Measurements from ENCODE around the gene SIRT5. TPM values are rescaled to one million over a fixed set of nuclear protein-coding genes. Genes with fewer than 3 reads are reported as not detected.

SIRT5 gene
- total and polyA plus RNA-seq, 2 donors from 2014 or later: 12.0 to 16.8 TPM

GRCh38 chr6:13544454-13545186 is 29.8 kb upstream of the SIRT5 start:
- H3K9ac ChIP-seq (ENCODE audit: low read length in 3 of 3): no peak overlapping the region
- no peak for FAIRE-seq
- H3K36me3 ChIP-seq (ENCODE audit: control insufficient read depth in 2 of 3, insufficient read depth in 3 of 3, low read length in 3 of 3): no peaks in the 10 kb centered on the region
- no peak for DNase-seq
- H3K4me1 ChIP-seq (ENCODE audit: control insufficient read depth in 2 of 3, insufficient read depth in 2 of 3, low read depth in 1 of 3, low read length in 3 of 3): no peaks in the 10 kb centered on the region
- no peak for TF ChIP-seq CTCF (IDR thresholded peaks at IDR 0.05; ENCODE audit: borderline replicate concordance, extremely low read depth, insufficient read depth)
- H3K9me3 ChIP-seq (ENCODE audit: control insufficient read depth in 2 of 3, insufficient read depth in 1 of 3, low read length in 3 of 3): no peaks in the 10 kb centered on the region
- intact Hi-C loops (cut with DNase I): no loop called here
- H3K27me3 ChIP-seq (ENCODE audit: control insufficient read depth, insufficient read depth, low read length): no peaks in the 10 kb centered on the region
- H3K27ac ChIP-seq (ENCODE audit: low read depth in 2 of 2, low read length in 2 of 2): no peak overlapping the region
- no peak overlapping the region for H3K4me3 ChIP-seq (ENCODE audit: low read length in 3 of 3)

- Histone ChIP-seq H3K9ac (ENCODE audit: low read length in 3 of 3) (no peak overlapping the region), H3K4me3 (ENCODE audit: low read length in 3 of 3) (no peak overlapping the region), H3K9me3 (ENCODE audit: control insufficient read depth in 2 of 3, insufficient read depth in 1 of 3, low read length in 3 of 3) (no peaks in the 10 kb centered on the region), H3K4me1 (ENCODE audit: control insufficient read depth in 2 of 3, insufficient read depth in 2 of 3, low read depth in 1 of 3, low read length in 3 of 3) (no peaks in the 10 kb centered on the region), H3K27ac (ENCODE audit: low read depth in 2 of 2, low read length in 2 of 2) (no peak overlapping the region), H3K27me3 (ENCODE audit: control insufficient read depth, insufficient read depth, low read length) (no peaks in the 10 kb centered on the region), H3K36me3 (ENCODE audit: control insufficient read depth in 2 of 3, insufficient read depth in 3 of 3, low read length in 3 of 3) (no peaks in the 10 kb centered on the region)
- FAIRE-seq (no peak), DNase-seq (no peak)
- intact Hi-C loops (cut with DNase I): no loop called here
- no peak for TF ChIP-seq CTCF (IDR thresholded peaks at IDR 0.05; ENCODE audit: borderline replicate concordance, extremely low read depth, insufficient read depth)
Measured at GRCh38 chr6:13545885-13546284, 28.5 kb upstream of the SIRT5 start.

GRCh38 chr6:13548500-13549210 is 25.7 kb upstream of the SIRT5 start:
- no peaks in the 10 kb centered on the region for H3K4me1 ChIP-seq (ENCODE audit: control insufficient read depth in 2 of 3, insufficient read depth in 2 of 3, low read depth in 1 of 3, low read length in 3 of 3)
- H3K9ac ChIP-seq (ENCODE audit: low read length in 3 of 3): no peak overlapping the region
- FAIRE-seq (no peak), DNase-seq (peak in 1 of 5 donors; percentile 40)
- H3K27me3 ChIP-seq (ENCODE audit: control insufficient read depth, insufficient read depth, low read length): no peaks in the 10 kb centered on the region
- no peak overlapping the region for H3K4me3 ChIP-seq (ENCODE audit: low read length in 3 of 3)
- intact Hi-C loops (cut with DNase I): no loop called here
- H3K36me3 ChIP-seq (ENCODE audit: control insufficient read depth in 2 of 3, insufficient read depth in 3 of 3, low read length in 3 of 3): no peaks in the 10 kb centered on the region
- no peaks in the 10 kb centered on the region for H3K9me3 ChIP-seq (ENCODE audit: control insufficient read depth in 2 of 3, insufficient read depth in 1 of 3, low read length in 3 of 3)
- H3K27ac ChIP-seq (ENCODE audit: low read depth in 2 of 2, low read length in 2 of 2): no peak overlapping the region
- TF ChIP-seq CTCF (IDR thresholded peaks at IDR 0.05; ENCODE audit: borderline replicate concordance, extremely low read depth, insufficient read depth): no peak
